Neural progenitor cell (in vitro differentiated cells): Measurements from ENCODE around the gene MMP28. TPM values are rescaled to one million over a fixed set of nuclear protein-coding genes. Genes with fewer than 3 reads are reported as not detected.

Experiments
- DNase-seq: peaks from one replicate; pipeline ENCODE4 v3.0.0-alpha.2; 2016; ENCODE audit warnings: low spot score
- H2AFZ ChIP-seq: fragments of 200-600 bp; sonication (generic); replicated peaks from 2 replicates; pipeline ENCODE4 v1.6.1; 2016; ENCODE audit warnings: antibody characterized with exemption
- H3F3A ChIP-seq: fragments of 200-600 bp; sonication (generic); 2 replicates; pipeline ENCODE4 v1.6.1; 2016; ENCODE audit warnings: antibody characterized with exemption, low read depth
- H3K27ac ChIP-seq: fragments of 200-600 bp; sonication (generic); 2 replicates; pipeline ENCODE4 v1.5.1; 2016; ENCODE audit warnings: mild to moderate bottlenecking
- H3K27me3 ChIP-seq: fragments of 200-600 bp; sonication (generic); 2 replicates; pipeline ENCODE4 v1.6.1; 2016; ENCODE audit warnings: mild to moderate bottlenecking, moderate library complexity
- H3K36me3 ChIP-seq: fragments of 200-600 bp; sonication (generic); 2 replicates; pipeline ENCODE4 v1.5.1; 2016
- H3K4me1 ChIP-seq: fragments of 200-600 bp; sonication (generic); 2 replicates; pipeline ENCODE4 v1.6.1; 2016; ENCODE audit warnings: mixed run types
- H3K4me2 ChIP-seq: fragments of 200-600 bp; sonication (generic); 2 replicates; pipeline ENCODE4 v1.6.1; 2016
- H3K4me3 ChIP-seq: fragments of 200-600 bp; sonication (generic); 2 replicates; pipeline ENCODE4 v1.5.1; 2016
- H3K79me2 ChIP-seq: fragments of 200-600 bp; sonication (generic); 2 replicates; pipeline ENCODE4 v1.6.1; 2016; ENCODE audit warnings: low read depth
- H3K9ac ChIP-seq: fragments of 200-600 bp; sonication (generic); 2 replicates; pipeline ENCODE4 v1.6.1; 2016
- H3K9me3 ChIP-seq: fragments of 200-600 bp; sonication (generic); 2 replicates; pipeline ENCODE4 v1.5.1; 2016; ENCODE audit warnings: low read depth
- H4K20me1 ChIP-seq: fragments of 200-600 bp; sonication (generic); 2 replicates; pipeline ENCODE4 v1.6.1; 2016; ENCODE audit warnings: low read depth
- H3K27ac Mint-ChIP-seq: 3 replicates; pipeline ENCODE4 v1.8.0; 2021; ENCODE audit warnings: mixed read lengths
- H3K27me3 Mint-ChIP-seq: 2 replicates; pipeline ENCODE4 v1.8.0; 2022; ENCODE audit warnings: low read depth, mild to moderate bottlenecking, inconsistent platforms, moderate library complexity, mixed read lengths; ENCODE audit not compliant: insufficient read depth
- H3K36me3 Mint-ChIP-seq: 3 replicates; pipeline ENCODE4 v1.8.0; 2021; ENCODE audit warnings: mixed read lengths
- H3K4me1 Mint-ChIP-seq: 3 replicates; pipeline ENCODE4 v1.8.0; 2021; ENCODE audit warnings: mixed read lengths
- H3K4me3 Mint-ChIP-seq: 3 replicates; pipeline ENCODE4 v1.8.0; 2021; ENCODE audit warnings: mild to moderate bottlenecking, moderate library complexity, mixed read lengths
- H3K9me3 Mint-ChIP-seq: 3 replicates; pipeline ENCODE4 v1.8.0; 2020; ENCODE audit warnings: mixed read lengths
- EZH2 ChIP-seq: fragments of 200-600 bp; sonication (generic); IDR thresholded peaks from 2 replicates; pipeline ENCODE4 v1.6.1; 2017; ENCODE audit warnings: antibody characterized with exemption, mild to moderate bottlenecking, moderate library complexity
- EZH2phosphoT487 ChIP-seq: fragments of 200-600 bp; sonication (generic); IDR thresholded peaks from 2 replicates; pipeline ENCODE4 v1.6.1; 2017; ENCODE audit warnings: antibody characterized with exemption
- total RNA-seq: library from RNA; depleted of rRNA; stranded (reverse); fragments of >200 nt; gene quantifications from 2 replicates; pipeline ENCODE4 v1.2.3, GENCODE V29; 2015; ENCODE audit warnings: low replicate concordance
- TF ChIP-seq, protein P1 (sequence below): fragments of 200-600 bp; sonication (generic); IDR thresholded peaks from 2 replicates; pipeline ENCODE4 v1.5.1; 2017; ENCODE audit warnings: antibody characterized with exemption, mild to moderate bottlenecking

MMP28 gene
- total RNA-seq, 1 donor from 2014 or later: not detected

- no peak overlapping the region for H3K4me3 Mint-ChIP-seq
- H3K79me2 ChIP-seq: no peaks in the 10 kb centered on the region
Observed at GRCh38 chr17:35761601-35762000, 33.8 kb downstream of the MMP28 start.

DNA sequence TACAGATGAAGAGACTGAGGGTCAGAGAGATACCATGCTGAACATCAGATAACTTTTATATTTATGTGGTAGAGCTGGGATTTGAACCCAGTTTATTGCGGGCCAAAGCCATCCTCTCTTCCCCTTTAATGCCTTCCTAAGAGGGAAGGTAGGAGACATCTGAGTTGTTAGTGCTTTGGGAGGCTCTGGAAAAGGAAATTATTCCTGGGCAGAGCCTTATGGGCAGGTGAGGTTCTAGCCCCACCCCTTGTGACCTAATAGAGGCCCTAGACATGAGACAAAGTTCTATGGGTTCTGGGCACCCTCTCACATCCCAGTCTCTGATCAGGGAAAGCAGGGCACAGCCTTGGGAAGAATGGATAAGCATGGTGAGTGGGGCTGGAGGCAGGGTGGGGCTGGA lies 34.9 kb downstream of the MMP28 start, which contains the start of gene C17orf50:
Gene C17orf50 (plus strand): TSS at position 301 of the 400 bp plus-strand sequence. CDS start 55 bp downstream, at position 356.
- Histone ChIP-seq H3F3A (peaks cover 19% of the 10 kb centered on the region), H3K4me1 (peaks cover 10% of the 10 kb centered on the region), H3K36me3 (no peaks in the 10 kb centered on the region), H3K4me3 (no peak within 1 kb of the TSS), H3K27me3 (no peaks in the 10 kb centered on the region), H3K9me3 (no peaks in the 10 kb centered on the region), H3K79me2 (no peaks in the 10 kb centered on the region), H2AFZ (no peak within 1 kb of the TSS), H3K9ac (no peak within 1 kb of the TSS), H4K20me1 (no peaks in the 10 kb centered on the region), H3K4me2 (no peak within 1 kb of the TSS), H3K27ac (no peak within 1 kb of the TSS)
- H3K4me1 Mint-ChIP-seq: peaks cover 15% of the 10 kb centered on the region
- H3K27ac Mint-ChIP-seq: no peak within 1 kb of the TSS
- peaks cover 3% of the 10 kb centered on the region for H3K27me3 Mint-ChIP-seq
- no peaks in the 10 kb centered on the region for H3K9me3 Mint-ChIP-seq
- TF ChIP-seq, protein P1, sequence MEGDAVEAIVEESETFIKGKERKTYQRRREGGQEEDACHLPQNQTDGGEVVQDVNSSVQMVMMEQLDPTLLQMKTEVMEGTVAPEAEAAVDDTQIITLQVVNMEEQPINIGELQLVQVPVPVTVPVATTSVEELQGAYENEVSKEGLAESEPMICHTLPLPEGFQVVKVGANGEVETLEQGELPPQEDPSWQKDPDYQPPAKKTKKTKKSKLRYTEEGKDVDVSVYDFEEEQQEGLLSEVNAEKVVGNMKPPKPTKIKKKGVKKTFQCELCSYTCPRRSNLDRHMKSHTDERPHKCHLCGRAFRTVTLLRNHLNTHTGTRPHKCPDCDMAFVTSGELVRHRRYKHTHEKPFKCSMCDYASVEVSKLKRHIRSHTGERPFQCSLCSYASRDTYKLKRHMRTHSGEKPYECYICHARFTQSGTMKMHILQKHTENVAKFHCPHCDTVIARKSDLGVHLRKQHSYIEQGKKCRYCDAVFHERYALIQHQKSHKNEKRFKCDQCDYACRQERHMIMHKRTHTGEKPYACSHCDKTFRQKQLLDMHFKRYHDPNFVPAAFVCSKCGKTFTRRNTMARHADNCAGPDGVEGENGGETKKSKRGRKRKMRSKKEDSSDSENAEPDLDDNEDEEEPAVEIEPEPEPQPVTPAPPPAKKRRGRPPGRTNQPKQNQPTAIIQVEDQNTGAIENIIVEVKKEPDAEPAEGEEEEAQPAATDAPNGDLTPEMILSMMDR: no peak
- TF ChIP-seq EZH2 (no peak), EZH2phosphoT487 (no peak)
- H3K36me3 Mint-ChIP-seq: no peaks in the 10 kb centered on the region
- no peak for DNase-seq
- no peak within 1 kb of the TSS for H3K4me3 Mint-ChIP-seq

More at GRCh38 chr17:35761601-35762000, 33.8 kb downstream of the MMP28 start:
- TF ChIP-seq EZH2: no peak
- no peak for TF ChIP-seq EZH2phosphoT487
- TF ChIP-seq, protein P1: no peak
- H3K9me3 ChIP-seq: no peaks in the 10 kb centered on the region
- no peak overlapping the region for H3K9ac ChIP-seq
- no peak for DNase-seq
- H3K36me3 ChIP-seq: no peaks in the 10 kb centered on the region
- H3K27me3 ChIP-seq: no peaks in the 10 kb centered on the region
- no peaks in the 10 kb centered on the region for H3K36me3 Mint-ChIP-seq
- H2AFZ ChIP-seq: no peak overlapping the region
- no peak overlapping the region for H3K4me2 ChIP-seq
- no peak overlapping the region for H3K27ac Mint-ChIP-seq
- H3K27ac ChIP-seq: no peak overlapping the region
- no peak overlapping the region for H3K4me3 ChIP-seq
- H3F3A ChIP-seq: peaks cover 29% of the 10 kb centered on the region
- peaks cover 19% of the 10 kb centered on the region for H3K4me1 ChIP-seq
- no peaks in the 10 kb centered on the region for H3K9me3 Mint-ChIP-seq
- H4K20me1 ChIP-seq: no peaks in the 10 kb centered on the region
- peaks cover 3% of the 10 kb centered on the region for H3K27me3 Mint-ChIP-seq
- H3K4me1 Mint-ChIP-seq: peaks cover 22% of the 10 kb centered on the region

GRCh38 chr17:35757243-35757642 lies 38.2 kb downstream of the MMP28 start:
- no peak overlapping the region for H3K9ac ChIP-seq
- Mint-ChIP-seq H3K27ac (no peak overlapping the region), H3K4me3 (no peak overlapping the region), H3K27me3 (peaks cover 3% of the 10 kb centered on the region), H3K9me3 (no peaks in the 10 kb centered on the region), H3K36me3 (no peaks in the 10 kb centered on the region), H3K4me1 (peaks cover 7% of the 10 kb centered on the region)
- no peak overlapping the region for H3K4me2 ChIP-seq
- H3K27ac ChIP-seq: no peak overlapping the region
- no peaks in the 10 kb centered on the region for H4K20me1 ChIP-seq
- DNase-seq: no peak
- H3K27me3 ChIP-seq: no peaks in the 10 kb centered on the region
- TF ChIP-seq EZH2phosphoT487 (no peak), EZH2 (no peak)
- TF ChIP-seq, protein P1: no peak
- H3K36me3 ChIP-seq: no peaks in the 10 kb centered on the region
- H3K4me1 ChIP-seq: no peaks in the 10 kb centered on the region
- no peak overlapping the region for H3K4me3 ChIP-seq
- H3F3A ChIP-seq: no peaks in the 10 kb centered on the region
- H3K79me2 ChIP-seq: no peaks in the 10 kb centered on the region
- H3K9me3 ChIP-seq: no peaks in the 10 kb centered on the region
- no peak overlapping the region for H2AFZ ChIP-seq
